A549 (cell line): ENCODE results near the gene SPDYE1.
"Not testable (repeated sequence)": the region's sequence is repeated elsewhere in the genome, so short reads cannot be mapped to it uniquely, and the experiment has no call there.

Source experiments
- CEBPB ChIP-seq, 2 experiments: fragments of >200 bp in 1 of 2; sonication (Bioruptor Twin) in 1 of 2; formaldehyde crosslinking in 1 of 2; IDR thresholded peaks; 2 replicates each; pipeline ENCODE4 v1.6.1; 2012 to 2016
- JUN ChIP-seq, 2 experiments: fragments of >200 bp; sonication (Bioruptor Twin); formaldehyde crosslinking; IDR thresholded peaks; 2 replicates in 1 of 2; 3 replicates in 1 of 2; pipeline ENCODE4 v1.6.1; 2016 to 2017
- ZFP36 ChIP-seq: fragments of 450-650 bp; IDR thresholded peaks from 2 replicates; pipeline ENCODE4 v1.6.1; 2014; ENCODE audit warnings: borderline replicate concordance; ENCODE audit not compliant: partially characterized antibody
- ZNF302 ChIP-seq: fragments of 250-450 bp; sonication (Bioruptor Pico); IDR thresholded peaks from 2 replicates; pipeline ENCODE4 v1.9.0; 2021; ENCODE audit warnings: inconsistent platforms, mild to moderate bottlenecking, moderate library complexity

DNA sequence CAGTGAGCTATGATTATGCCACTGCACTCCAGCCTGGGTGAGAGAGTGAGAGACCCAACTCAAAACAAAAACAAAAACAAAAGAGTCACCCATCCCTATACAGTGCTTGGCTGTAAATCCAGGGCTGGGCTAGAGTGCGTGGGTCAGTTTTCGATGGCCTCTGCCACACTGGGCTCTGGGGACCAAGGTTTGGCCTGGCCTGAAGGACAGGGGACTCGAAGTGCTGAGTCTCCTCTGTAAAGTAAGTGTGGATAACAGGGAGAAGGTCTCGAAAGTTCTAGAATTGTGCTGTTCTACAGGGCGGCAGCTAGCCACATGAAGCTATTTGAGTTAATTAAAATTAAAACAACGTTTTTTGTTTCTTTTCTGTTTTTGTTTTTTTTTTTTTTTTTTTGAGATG is 34.3 kb downstream of the SPDYE1 start:
- TF ChIP-seq ZNF302 (CRISPR knock-in tag); JUN (IDR thresholded peaks at IDR 0.05); CEBPB (IDR thresholded peaks at IDR 0.05); ZFP36: not testable (repeated sequence)
